ENCODE results near the gene RSAD2. TPM values are rescaled to one million over a fixed set of nuclear protein-coding genes. Genes with fewer than 3 reads are reported as not detected.

The RSAD2 gene
- total RNA-seq, 1 experiment from 2014 or later, result not detected

GRCh38 chr2:6885551-6885950 is 8.0 kb downstream of the RSAD2 start (continued):
- TF ChIP-seq CTCF (IDR thresholded peaks at IDR 0.05) (no peak), MXD4 (CRISPR knock-in tag; IDR thresholded peaks at IDR 0.05; ENCODE audit: borderline replicate concordance) (no peak)

GRCh38 chr2:6885968-6886367 is 8.4 kb downstream of the RSAD2 start:
- ChIA-PET CTCF (no interaction called here), POLR2A (no interaction called here)
- H3K27me3 Mint-ChIP-seq (ENCODE audit: low read depth), result peaks cover 18% of the 10 kb centered on the region
- H3K9me3 Mint-ChIP-seq, result peaks cover 80% of the 10 kb centered on the region
- H3K4me1 Mint-ChIP-seq, result no peaks in the 10 kb centered on the region
- no peak overlapping the region for H3K4me3 Mint-ChIP-seq
- H3K27ac Mint-ChIP-seq, result no peak overlapping the region
- no peak for TF ChIP-seq E2F5 (CRISPR knock-in tag; IDR thresholded peaks at IDR 0.05)
- TF ChIP-seq IRF2 (CRISPR knock-in tag; IDR thresholded peaks at IDR 0.05; ENCODE audit: borderline replicate concordance, low read depth), result no peak
- TF ChIP-seq MYBL2 (CRISPR knock-in tag; IDR thresholded peaks at IDR 0.05), result no peak
- no peak for TF ChIP-seq EMX1 (CRISPR knock-in tag; IDR thresholded peaks at IDR 0.05)
- TF ChIP-seq ZNF281 (CRISPR knock-in tag; IDR thresholded peaks at IDR 0.05), result no peak
- TF ChIP-seq ZNF416 (CRISPR knock-in tag; IDR thresholded peaks at IDR 0.05), result no peak
- TF ChIP-seq ZSCAN18 (CRISPR knock-in tag; IDR thresholded peaks at IDR 0.05), result no peak
- no peak for TF ChIP-seq FOXP1 (CRISPR knock-in tag; IDR thresholded peaks at IDR 0.05; ENCODE audit: borderline replicate concordance)
- TF ChIP-seq CREM (CRISPR knock-in tag; IDR thresholded peaks at IDR 0.05), result no peak
- no peak for TF ChIP-seq MXD4 (CRISPR knock-in tag; IDR thresholded peaks at IDR 0.05; ENCODE audit: borderline replicate concordance)
- no peak for TF ChIP-seq USF1 (CRISPR knock-in tag; IDR thresholded peaks at IDR 0.05)
- TF ChIP-seq ZNF317 (CRISPR knock-in tag; IDR thresholded peaks at IDR 0.05; ENCODE audit: borderline replicate concordance, low read depth), result no peak
- TF ChIP-seq STAT6 (CRISPR knock-in tag; conservative IDR thresholded peaks at IDR 0.05; ENCODE audit: low read depth), result no peak
- TF ChIP-seq CTCF (IDR thresholded peaks at IDR 0.05), result no peak
- TF ChIP-seq ATF2 (CRISPR knock-in tag; IDR thresholded peaks at IDR 0.05; ENCODE audit: borderline replicate concordance, low read depth), result no peak
- no peak for TF ChIP-seq AR (CRISPR knock-in tag; IDR thresholded peaks at IDR 0.05)
- H3K36me3 Mint-ChIP-seq, result peaks cover 39% of the 10 kb centered on the region
- DNase-seq (ENCODE audit: low spot score) (no peak), ATAC-seq (no peak)

Measured in WTC11 (cell line).